Endothelial cell of umbilical vein (primary cell): ENCODE data around the gene GLB1L. TPM values are rescaled to one million over a fixed set of nuclear protein-coding genes. Genes with fewer than 3 reads are reported as not detected.

Experiments
- BruUV-seq: library from RNA; stranded (reverse); fragments of 400-500 nt; replicated peaks from 2 replicates; lab custom pipeline; 2021; lab: Mats Ljungman, UMichigan
- CTCF ChIA-PET: fragments of 300-600, 350-600 bp; sonication (Branson Sonifier 250); formaldehyde crosslinking; loops from one replicate; lab custom pipeline; 2021; ENCODE audit warnings: antibody characterized with exemption, inconsistent platforms; lab: Charles Lee
- POLR2A ChIA-PET: fragments of 300-600, 350-600 bp; sonication (Branson Sonifier 250); formaldehyde crosslinking; loops from one replicate; lab custom pipeline; 2021; ENCODE audit warnings: antibody characterized with exemption, inconsistent platforms; lab: Charles Lee
- DNase-seq: peaks from one replicate; pipeline ENCODE4 v3.0.0-alpha.2; 2011; ENCODE audit warnings: low read depth, low spot score
- FAIRE-seq: peaks from 2 replicates; lab custom pipeline; 2011; peaks lifted over from hg19 to GRCh38; lab: Jason Lieb, UNC
- H2AFZ ChIP-seq: 2 replicates; pipeline ENCODE4 v1.6.0; 2012; ENCODE audit warnings: low read depth, low read length, control low read depth, inconsistent platforms
- H3K27ac ChIP-seq: 2 replicates; pipeline ENCODE4 v1.5.1; 2011; ENCODE audit warnings: low read depth, mild to moderate bottlenecking, control low read depth, low read length, moderate library complexity; ENCODE audit not compliant: insufficient read depth
- H3K27me3 ChIP-seq, 2 experiments: 2 replicates each; pipeline versions ENCODE4 v1.6.0 to v1.6.1; 2011; ENCODE audit warnings: low read length in 2 of 2, mixed read lengths in 1 of 2; ENCODE audit not compliant: control insufficient read depth in 2 of 2, insufficient read depth in 2 of 2
- H3K36me3 ChIP-seq, 2 experiments: 2 replicates in 1 of 2; 3 replicates in 1 of 2; pipeline ENCODE4 v1.5.1; 2011; ENCODE audit warnings: low read length in 2 of 2, mild to moderate bottlenecking in 1 of 2, moderate library complexity in 1 of 2; ENCODE audit not compliant: control insufficient read depth in 2 of 2, insufficient read depth in 2 of 2; ENCODE audit errors: extremely low read depth in 1 of 2
- H3K4me1 ChIP-seq: 3 replicates; pipeline ENCODE4 v1.5.1; 2011; ENCODE audit warnings: mild to moderate bottlenecking, low read length; ENCODE audit not compliant: control insufficient read depth, insufficient read depth; ENCODE audit errors: extremely low read depth
- H3K4me2 ChIP-seq: 2 replicates; pipeline ENCODE4 v1.6.1; 2011; ENCODE audit warnings: low read length, control low read depth, mixed read lengths; ENCODE audit not compliant: insufficient read depth
- H3K4me3 ChIP-seq, 3 experiments: fragments of 200-600 bp in 1 of 3; sonication (generic), shearing (Covaris generic) in 1 of 3; replicated peaks in 1 of 3; 2 replicates each; pipeline ENCODE4 v1.5.1; 2011 to 2016; ENCODE audit warnings: control low read depth in 3 of 3, low read length in 3 of 3, mild to moderate bottlenecking in 2 of 3, inconsistent platforms in 1 of 3, low read depth in 1 of 3, moderate library complexity in 1 of 3; ENCODE audit not compliant: insufficient read depth in 1 of 3
- H3K79me2 ChIP-seq: 2 replicates; pipeline ENCODE4 v1.6.0; 2012; ENCODE audit warnings: low read length, inconsistent platforms; ENCODE audit not compliant: control insufficient read depth, insufficient read depth
- H3K9ac ChIP-seq: replicated peaks from 2 replicates; pipeline ENCODE3; 2011; ENCODE audit warnings: low read length, control low read depth; ENCODE audit not compliant: insufficient read depth; ENCODE audit errors: extremely low read depth
- H3K9me1 ChIP-seq: replicated peaks from 3 replicates; pipeline ENCODE4 v1.6.0; 2011; ENCODE audit warnings: mild to moderate bottlenecking, low read length; ENCODE audit not compliant: control insufficient read depth, insufficient read depth; ENCODE audit errors: extremely low read depth
- H3K9me3 ChIP-seq: replicated peaks from 2 replicates; pipeline ENCODE4 v1.5.1; 2012; ENCODE audit warnings: low read length, inconsistent platforms; ENCODE audit not compliant: control insufficient read depth, insufficient read depth
- H4K20me1 ChIP-seq: replicated peaks from 2 replicates; pipeline ENCODE3; 2011; ENCODE audit warnings: mild to moderate bottlenecking, low read length; ENCODE audit not compliant: control insufficient read depth, insufficient read depth; ENCODE audit errors: extremely low read depth
- CTCF ChIP-seq, 2 donors: IDR thresholded peaks; 1 replicate in 1 of 2; 2 replicates in 1 of 2; pipeline ENCODE4 v1.5.1; 2011; ENCODE audit warnings: low read length in 2 of 2, mild to moderate bottlenecking in 2 of 2, moderate library complexity in 2 of 2, control low read depth in 1 of 2, inconsistent platforms in 1 of 2, low read depth in 1 of 2; ENCODE audit not compliant: insufficient read depth in 1 of 2; ENCODE audit errors: extremely low read depth in 1 of 2
- EZH2 ChIP-seq: IDR thresholded peaks from 2 replicates; pipeline ENCODE4 v1.6.1; 2012; ENCODE audit warnings: borderline replicate concordance, low read depth, mild to moderate bottlenecking, moderate library complexity, low read length, inconsistent platforms; ENCODE audit not compliant: severe bottlenecking
- FOS ChIP-seq: IDR thresholded peaks from 2 replicates; pipeline ENCODE4 v1.6.1; 2011; ENCODE audit warnings: mild to moderate bottlenecking, low read length, moderate library complexity, borderline replicate concordance; ENCODE audit not compliant: insufficient read depth
- GATA2 ChIP-seq: IDR thresholded peaks from 2 replicates; pipeline ENCODE4 v1.7.0; 2011; ENCODE audit warnings: low read depth, mild to moderate bottlenecking, moderate library complexity, mixed read lengths, low read length; ENCODE audit not compliant: insufficient read length, insufficient read depth
- JUN ChIP-seq: IDR thresholded peaks from 2 replicates; pipeline ENCODE4 v1.6.1; 2011; ENCODE audit warnings: borderline replicate concordance, low read depth; ENCODE audit not compliant: insufficient read length, insufficient read depth
- MAX ChIP-seq: IDR thresholded peaks from 2 replicates; pipeline ENCODE4 v1.6.1; 2011; ENCODE audit not compliant: insufficient read depth, insufficient read length
- MYC ChIP-seq: IDR thresholded peaks from one replicate; pipeline ENCODE4 v1.6.1; 2011; ENCODE audit warnings: mild to moderate bottlenecking, low read depth, low read length
- POLR2A ChIP-seq: IDR thresholded peaks from 2 replicates; pipeline ENCODE4 v1.6.1; 2012; ENCODE audit warnings: low read depth, mild to moderate bottlenecking, control low read depth, low read length
- POLR2AphosphoS5 ChIP-seq: IDR thresholded peaks from 2 replicates; pipeline ENCODE4 v1.6.1; 2012; ENCODE audit warnings: low read depth, mild to moderate bottlenecking, control low read depth, low read length, moderate library complexity; ENCODE audit not compliant: insufficient read depth
- dilution Hi-C: fragments of 300-500 bp; cut with MboI; formaldehyde crosslinking; loops from one replicate; pipeline ENCODE4 v1.15.0; 2019; ENCODE audit warnings: low sequenced_read_pairs; ENCODE audit not compliant: extremely low pct_ligation_motif_present
- intact Hi-C: fragments of 100-400 bp; cut with micrococcal nuclease; formaldehyde crosslinking; loops from one replicate; pipeline ENCODE4 v1.10.0; 2022
- polyA plus RNA-seq, 4 experiments: library from polyadenylated mRNA; depleted of rRNA in 3 of 4; stranded (reverse) in 3 of 4; unstranded in 1 of 4; fragments of >200 nt; gene quantifications; 2 replicates each; pipeline versions ENCODE4 v1.2.1 to v1.2.3, GENCODE V29; 2011 to 2012; ENCODE audit warnings: missing spikeins in 1 of 4
- total RNA-seq: library from RNA; stranded (reverse); gene quantifications from 2 replicates; pipeline ENCODE4 v1.2.3, GENCODE V29; 2021

GLB1L gene
- total and polyA plus RNA-seq, 2 donors (not counting 3 experiments of a cell fraction or from before 2014, with no cell fraction given) = 9.2 to 11.9 TPM

DNA sequence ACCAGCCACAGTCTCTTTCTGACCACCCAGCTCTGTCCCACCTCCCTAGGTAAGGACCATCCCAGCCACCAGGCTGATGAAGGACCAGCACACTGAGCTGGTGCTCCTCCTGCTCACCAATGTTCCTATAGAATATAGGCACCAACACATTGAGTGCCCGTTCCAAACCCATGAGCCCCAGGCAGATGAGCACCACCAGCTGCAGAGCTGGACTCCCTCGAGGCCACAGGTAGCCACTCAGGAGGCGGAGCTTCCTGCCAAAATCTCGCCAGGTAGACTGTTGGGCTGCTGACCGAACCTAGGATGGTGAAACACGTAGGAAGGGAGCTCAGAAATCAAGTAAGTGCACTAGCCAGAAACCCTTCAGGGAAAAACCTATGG, 28.7 kb downstream of the GLB1L start:
- Histone ChIP-seq H3K9ac (no peak overlapping the region), H3K9me3 (no peaks in the 10 kb centered on the region), H3K27me3 (no peaks in the 10 kb centered on the region), H3K9me1 (no peaks in the 10 kb centered on the region), H3K79me2 (no peaks in the 10 kb centered on the region), H3K4me2 (no peak overlapping the region), H3K36me3 (peaks cover 3 to 13% of the 10 kb centered on the region in 2 experiments), H3K4me1 (peaks cover 14% of the 10 kb centered on the region), H3K27ac (no peak overlapping the region), H2AFZ (no peak overlapping the region), H3K4me3 (no peak overlapping the region), H4K20me1 (no peaks in the 10 kb centered on the region)
- FAIRE-seq (no peak), DNase-seq (no peak)
- no TSS peak for BruUV-seq
- CTCF ChIA-PET = interaction anchor here (1.2 to 1.6 kb wide), 2 partner anchors 10 to 78 kb away, joined by 3 to 6 read pairs; no protein-coding TSS in a partner anchor
- TF ChIP-seq JUN (no peak), POLR2A (no peak), POLR2AphosphoS5 (no peak), FOS (no peak), MYC (no peak), MAX (no peak), GATA2 (no peak), CTCF (IDR thresholded peaks at IDR 0.05; ENCODE audit: extremely low read depth in 1 of 2, insufficient read depth in 1 of 2, low read depth in 1 of 2, low read length in 2 of 2) (no peak), EZH2 (no peak)
- POLR2A ChIA-PET = no interaction called here
- dilution Hi-C loops (no loop called here), intact Hi-C loops (loop anchor here (5.0 kb wide), 1 partner anchor 159 kb away; no protein-coding TSS in a partner anchor)
